Measurements from ENCODE around the gene C6. TPM values are rescaled to one million over a fixed set of nuclear protein-coding genes. Genes with fewer than 3 reads are reported as not detected.

The C6 gene
- total and polyA plus RNA-seq, 2 of the 8 experiments (the other 6 are each of a cell fraction or from before 2014, with no cell fraction given), result not detected

- TF ChIP-seq KDM5A (IDR thresholded peaks at IDR 0.05; ENCODE audit: low read length) (no peak), TEAD4 (IDR thresholded peaks at IDR 0.05; ENCODE audit: low read depth, low read length) (no peak), EP300 (IDR thresholded peaks at IDR 0.05; ENCODE audit: borderline replicate concordance in 1 of 2, low read depth in 2 of 2, low read length in 2 of 2) (no peak), BCL11A (IDR thresholded peaks at IDR 0.05; ENCODE audit: low read depth in 2 of 2, low read length in 2 of 2) (no peak), NANOG (IDR thresholded peaks at IDR 0.05; ENCODE audit: insufficient read depth, low read depth, low read length, poor library complexity, severe bottlenecking) (no peak)
Measured at GRCh38 chr5:41154491-41154890, 58.8 kb downstream of the C6 start (continued).

Measured in H1 (cell line).